NCI-H1436 treated with DMSO at 0.1 percent for 48 hours (cell line): ENCODE results near the gene DAP.

Experiments used
- DNase-seq: peaks from one replicate; lab custom pipeline; 2025; lab: John Stamatoyannopoulos, UW

DAP gene

GRCh38 chr5:10709933-10710332 is 51.1 kb downstream of the DAP start:
- DNase-seq, result no peak

- DNase-seq, result no peak
Measured at GRCh38 chr5:10709409-10709808, 51.6 kb downstream of the DAP start.

GRCh38 chr5:10708189-10708944 is 52.7 kb downstream of the DAP start:
- DNase-seq, result no peak

- no peak for DNase-seq
Measured at GRCh38 chr5:10707198-10708142, 53.6 kb downstream of the DAP start.

GRCh38 chr5:10706326-10706725 is 54.7 kb downstream of the DAP start:
- no peak for DNase-seq

GRCh38 chr5:10705747-10706146 is 55.3 kb downstream of the DAP start:
- DNase-seq, result no peak

GRCh38 chr5:10704949-10705621 is 55.9 kb downstream of the DAP start:
- no peak for DNase-seq

- no peak for DNase-seq
Measured at GRCh38 chr5:10703676-10704075, 57.4 kb downstream of the DAP start.

GRCh38 chr5:10702911-10703491 is 58.0 kb downstream of the DAP start:
- DNase-seq, result no peak

GRCh38 chr5:10702040-10702629 is 58.9 kb downstream of the DAP start:
- no peak for DNase-seq

- DNase-seq, result no peak
Measured at GRCh38 chr5:10701567-10702039, 59.4 kb downstream of the DAP start.

GRCh38 chr5:10700516-10700915 is 60.5 kb downstream of the DAP start:
- DNase-seq, result no peak

GRCh38 chr5:10699987-10700386 is 61.0 kb downstream of the DAP start:
- no peak for DNase-seq

GRCh38 chr5:10699281-10699874 is 61.7 kb downstream of the DAP start:
- no peak for DNase-seq

GRCh38 chr5:10695759-10696543 is 65.1 kb downstream of the DAP start:
- DNase-seq, result no peak

- DNase-seq, result no peak
Measured at GRCh38 chr5:10695055-10695649, 65.9 kb downstream of the DAP start.

GRCh38 chr5:10691826-10692785 is 68.9 kb downstream of the DAP start:
- no peak for DNase-seq

GRCh38 chr5:10690460-10691440 is 70.3 kb downstream of the DAP start:
- no peak for DNase-seq
